Measurements from ENCODE around the gene USP49.

DNA sequence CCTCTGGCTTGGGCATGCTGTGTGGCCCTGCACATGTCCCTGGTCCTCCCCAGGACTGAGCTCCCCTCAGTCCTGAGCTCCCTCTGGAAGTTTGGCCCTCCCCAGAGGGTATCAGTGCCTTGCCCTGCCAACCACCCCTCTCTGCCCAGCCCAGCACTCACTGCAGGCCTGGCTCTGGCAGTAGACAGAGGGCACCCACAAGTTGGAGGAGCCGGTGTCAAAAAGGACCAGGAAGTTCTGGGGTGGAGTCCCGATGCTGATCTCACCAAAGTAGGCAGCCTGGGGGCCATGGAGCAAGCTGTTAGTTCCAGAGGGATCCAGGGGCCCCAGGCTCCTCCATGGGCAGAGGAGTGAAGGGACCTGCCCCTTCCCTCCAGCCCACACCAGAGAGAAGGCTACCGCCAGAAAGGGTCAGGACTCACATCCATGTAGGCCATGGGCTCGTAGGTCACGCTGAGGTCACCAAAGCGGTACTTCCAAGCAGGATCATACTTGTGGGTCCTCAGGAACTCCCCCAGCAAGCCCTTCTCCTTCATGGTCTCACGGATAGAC is 150.9 kb downstream of the USP49 start:
- TF ChIP-seq CTCF (conservative IDR thresholded peaks at IDR 0.05; ENCODE audit: low read depth, low read length) (no peak), EZH2 (IDR thresholded peaks at IDR 0.05; ENCODE audit: borderline replicate concordance, low read depth, low read length, poor library complexity, severe bottlenecking) (no peak)

Data from A673 (cell line).